Spleen (tissue), 7 donors: ENCODE measurements around the gene ANKRD12.

Source experiments
- CTCF ChIP-seq, 11 experiments: fragments of 200-600 bp in 7 of 11; fragments of 450-650 bp in 4 of 11; sonication (generic) in 4 of 11; IDR thresholded peaks in 8 of 11; conservative IDR thresholded peaks in 3 of 11; 1 replicate in 7 of 11; 2 replicates in 4 of 11; pipeline versions ENCODE4 v1.4.0 to v1.8.0; 2016 to 2021; ENCODE audit warnings: antibody characterized with exemption in 11 of 11, inconsistent platforms in 4 of 11, mild to moderate bottlenecking in 1 of 11
- POLR2A ChIP-seq, 3 donors: fragments of 450-650 bp; IDR thresholded peaks; one replicate each; pipeline ENCODE4 v1.5.1; 2017; ENCODE audit warnings: antibody characterized with exemption in 3 of 3, mild to moderate bottlenecking in 1 of 3
- POLR2AphosphoS5 ChIP-seq, 3 donors: sonication (generic); formaldehyde crosslinking; IDR thresholded peaks; one replicate each; pipeline ENCODE4 v1.5.1; 2017; ENCODE audit warnings: antibody characterized with exemption in 3 of 3
- donor health status: DM: no; HTN: no; CAD: no; lungs with moderate emphysema.
- donor health status: DM: no; HTN: no; CAD: no.
- donor health status: DM: no; HTN: no; CAD: no.

GRCh38 chr18:9177466-9177865, 40.9 kb downstream of the ANKRD12 start:
- TF ChIP-seq CTCF (IDR thresholded peaks at IDR 0.05 in 8 of 11, conservative IDR thresholded peaks at IDR 0.05 in 3 of 11) (no peak), POLR2A (IDR thresholded peaks at IDR 0.05) (no peak), POLR2AphosphoS5 (IDR thresholded peaks at IDR 0.05) (no peak)
